Immature natural killer cell (primary cell): ENCODE data around the gene OBSCN. TPM values are rescaled to one million over a fixed set of nuclear protein-coding genes. Genes with fewer than 3 reads are reported as not detected.

ENCODE experiments used
- DNase-seq, 3 donors: peaks; one replicate each; pipeline ENCODE4 v3.0.0; 2022; ENCODE audit warnings: mixed read lengths in 1 of 3
- H3K27ac Mint-ChIP-seq, 6 donors: one replicate each; pipeline ENCODE4 v1.8.0; 2020; ENCODE audit warnings: mixed read lengths in 6 of 6, mild to moderate bottlenecking in 5 of 6, inconsistent platforms in 4 of 6, moderate library complexity in 3 of 6
- H3K27me3 Mint-ChIP-seq, 3 donors: one replicate each; pipeline ENCODE4 v1.8.0; 2020 to 2021; ENCODE audit warnings: low read depth in 3 of 3, mild to moderate bottlenecking in 3 of 3, mixed read lengths in 3 of 3, moderate library complexity in 3 of 3, inconsistent platforms in 1 of 3
- H3K36me3 Mint-ChIP-seq, 3 donors: one replicate each; pipeline ENCODE4 v1.8.0; 2020; ENCODE audit warnings: mixed read lengths in 3 of 3, inconsistent platforms in 2 of 3, mild to moderate bottlenecking in 2 of 3
- H3K4me1 Mint-ChIP-seq, 2 donors: one replicate each; pipeline ENCODE4 v1.8.0; 2020; ENCODE audit warnings: inconsistent platforms in 2 of 2, mild to moderate bottlenecking in 2 of 2, mixed read lengths in 2 of 2, moderate library complexity in 1 of 2
- H3K4me3 Mint-ChIP-seq, 5 donors: one replicate each; pipeline ENCODE4 v1.8.0; 2020; ENCODE audit warnings: mild to moderate bottlenecking in 5 of 5, mixed read lengths in 5 of 5, inconsistent platforms in 3 of 5, moderate library complexity in 3 of 5
- H3K9me3 Mint-ChIP-seq, 6 donors: one replicate each; pipeline ENCODE4 v1.8.0; 2020; ENCODE audit warnings: mild to moderate bottlenecking in 6 of 6, mixed read lengths in 6 of 6, inconsistent platforms in 4 of 6, moderate library complexity in 3 of 6
- polyA plus RNA-seq, 3 donors: library from polyadenylated mRNA; unstranded; fragments of 300-500 nt; fragmentation: Illumina TruSeq; gene quantifications; one replicate each; pipeline ENCODE4 v1.2.3, GENCODE V29; 2021

The OBSCN gene
- polyA plus RNA-seq, 3 donors from 2014 or later: 0.19 to 1.9 TPM; not detected in 1

DNA sequence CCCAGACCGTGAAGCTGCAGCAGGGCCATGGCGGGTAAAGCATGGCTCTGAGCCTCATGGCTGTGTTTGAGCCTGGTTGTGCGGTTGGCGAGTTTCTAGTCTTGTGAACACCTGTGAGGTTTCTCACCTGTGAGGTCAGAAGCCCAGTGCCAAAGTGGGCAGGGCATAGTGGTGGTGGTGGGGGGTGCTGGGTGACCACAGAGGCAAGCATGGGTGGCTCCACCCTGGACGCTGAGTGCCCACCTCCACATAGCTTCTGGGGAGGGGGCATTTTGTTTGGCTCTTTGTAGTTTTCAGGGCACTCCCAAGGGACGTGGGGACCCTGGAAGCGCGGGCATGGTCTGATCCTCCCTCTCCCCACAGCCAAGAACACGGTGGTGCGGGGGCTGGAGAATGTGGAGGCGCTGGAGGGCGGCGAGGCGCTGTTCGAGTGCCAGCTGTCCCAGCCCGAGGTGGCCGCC, 107.7 kb downstream of the OBSCN start:
- Mint-ChIP-seq H3K27me3 (no peaks in the 10 kb centered on the region), H3K36me3 (peaks cover 0 to 3% (median 0%) of the 10 kb centered on the region in 3 donors), H3K9me3 (peaks cover 0 to 7% (median 4%) of the 10 kb centered on the region in 6 donors), H3K4me1 (no peaks in the 10 kb centered on the region), H3K27ac (no peak overlapping the region), H3K4me3 (no peak overlapping the region)
- DNase-seq: no peak

DNA sequence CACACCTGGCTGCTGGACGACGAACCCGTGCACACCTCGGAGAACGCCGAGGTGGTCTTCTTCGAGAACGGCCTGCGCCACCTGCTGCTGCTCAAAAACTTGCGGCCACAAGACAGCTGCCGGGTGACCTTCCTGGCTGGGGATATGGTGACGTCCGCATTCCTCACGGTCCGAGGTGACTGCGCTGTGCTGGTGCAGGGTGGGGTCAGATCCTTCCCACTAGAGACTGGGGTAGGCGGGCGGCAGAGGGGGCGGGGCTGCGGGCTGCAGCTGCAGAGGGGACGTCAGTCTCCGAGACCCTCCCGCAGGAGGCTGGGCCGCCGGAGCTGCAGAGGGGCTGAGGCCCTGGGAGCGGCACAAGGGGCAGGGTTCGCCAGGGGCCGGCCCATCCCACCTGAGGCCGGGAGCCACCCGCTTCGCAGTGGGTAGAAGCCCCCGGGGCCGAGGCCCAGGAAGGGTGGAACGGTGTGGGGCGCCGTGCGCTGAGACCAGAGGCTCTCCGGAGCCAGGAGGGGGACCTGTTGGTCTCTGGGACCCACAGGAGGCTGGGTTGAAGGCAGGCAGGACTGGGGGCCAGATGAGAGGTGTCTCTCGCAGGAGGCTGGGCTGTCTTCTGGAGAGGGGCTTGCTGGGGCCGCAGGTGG, 108.2 kb downstream of the OBSCN start:
- Mint-ChIP-seq H3K36me3 (peaks cover 0 to 3% (median 0%) of the 10 kb centered on the region in 3 donors), H3K9me3 (peaks cover 0 to 7% (median 4%) of the 10 kb centered on the region in 6 donors), H3K4me3 (no peak overlapping the region), H3K27me3 (no peaks in the 10 kb centered on the region), H3K27ac (no peak overlapping the region), H3K4me1 (no peaks in the 10 kb centered on the region)
- DNase-seq: no peak

- no peak for DNase-seq
- H3K27ac Mint-ChIP-seq: no peak overlapping the region
Observed at GRCh38 chr1:228316589-228317387, 108.9 kb downstream of the OBSCN start.

GRCh38 chr1:228317411-228317828, 109.6 kb downstream of the OBSCN start:
- Mint-ChIP-seq H3K36me3 (peaks cover 0 to 3% (median 0%) of the 10 kb centered on the region in 3 donors), H3K27ac (no peak overlapping the region), H3K4me1 (no peaks in the 10 kb centered on the region), H3K4me3 (no peak overlapping the region), H3K9me3 (peaks cover 0 to 7% (median 4%) of the 10 kb centered on the region in 6 donors), H3K27me3 (no peaks in the 10 kb centered on the region)
- no peak for DNase-seq

More at GRCh38 chr1:228316589-228317387, 108.9 kb downstream of the OBSCN start:
- no peak overlapping the region for H3K4me3 Mint-ChIP-seq
- peaks cover 0 to 7% (median 4%) of the 10 kb centered on the region in 6 donors for H3K9me3 Mint-ChIP-seq
- H3K36me3 Mint-ChIP-seq: peaks cover 0 to 3% (median 0%) of the 10 kb centered on the region in 3 donors
- no peaks in the 10 kb centered on the region for H3K4me1 Mint-ChIP-seq
- H3K27me3 Mint-ChIP-seq: no peaks in the 10 kb centered on the region

DNA sequence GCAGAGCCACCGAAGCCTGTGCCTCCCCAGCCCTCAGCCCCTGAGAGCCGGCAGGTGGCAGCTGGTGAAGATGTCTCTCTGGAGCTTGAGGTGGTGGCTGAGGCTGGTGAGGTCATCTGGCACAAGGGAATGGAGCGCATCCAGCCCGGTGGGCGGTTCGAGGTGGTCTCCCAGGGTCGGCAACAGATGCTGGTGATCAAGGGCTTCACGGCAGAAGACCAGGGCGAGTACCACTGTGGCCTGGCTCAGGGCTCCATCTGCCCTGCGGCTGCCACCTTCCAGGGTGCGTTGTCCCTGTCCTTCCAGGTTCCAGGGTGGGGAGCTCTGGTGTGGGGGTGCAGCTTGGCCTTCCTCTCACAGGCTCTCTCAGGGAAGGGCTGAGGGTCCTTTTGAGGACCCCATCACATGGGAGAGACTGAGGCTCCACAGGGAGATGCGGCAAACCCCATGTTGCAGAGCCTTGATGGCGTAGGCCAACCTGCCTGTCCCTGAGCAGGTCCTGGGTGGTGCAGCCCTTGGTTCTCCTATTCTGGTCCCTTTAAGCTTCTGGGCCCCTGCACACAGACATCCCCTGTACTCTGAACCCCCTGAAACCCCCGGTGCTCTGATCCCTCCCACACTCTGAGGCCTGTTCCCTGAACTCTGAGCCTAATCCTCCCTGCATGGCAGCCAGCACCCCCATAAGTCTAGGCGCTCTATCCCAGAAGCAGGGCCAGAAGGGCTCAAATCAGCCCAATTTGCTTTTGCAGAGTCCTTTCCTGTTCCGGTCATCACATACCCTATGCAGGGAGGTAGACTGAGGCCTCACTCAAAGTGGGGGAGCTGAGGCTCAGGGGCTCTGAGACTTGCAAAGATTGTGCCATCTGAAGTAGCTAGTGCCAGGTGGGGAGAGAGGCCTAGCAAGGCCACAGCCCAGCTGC, 110.3 kb downstream of the OBSCN start:
- Mint-ChIP-seq H3K4me1 (no peaks in the 10 kb centered on the region), H3K27ac (no peak overlapping the region), H3K4me3 (no peak overlapping the region), H3K9me3 (peaks cover 0 to under 1% (median 0%) of the 10 kb centered on the region in 6 donors), H3K27me3 (no peaks in the 10 kb centered on the region), H3K36me3 (peaks cover 0 to 3% (median 0%) of the 10 kb centered on the region in 3 donors)
- DNase-seq: no peak

DNA sequence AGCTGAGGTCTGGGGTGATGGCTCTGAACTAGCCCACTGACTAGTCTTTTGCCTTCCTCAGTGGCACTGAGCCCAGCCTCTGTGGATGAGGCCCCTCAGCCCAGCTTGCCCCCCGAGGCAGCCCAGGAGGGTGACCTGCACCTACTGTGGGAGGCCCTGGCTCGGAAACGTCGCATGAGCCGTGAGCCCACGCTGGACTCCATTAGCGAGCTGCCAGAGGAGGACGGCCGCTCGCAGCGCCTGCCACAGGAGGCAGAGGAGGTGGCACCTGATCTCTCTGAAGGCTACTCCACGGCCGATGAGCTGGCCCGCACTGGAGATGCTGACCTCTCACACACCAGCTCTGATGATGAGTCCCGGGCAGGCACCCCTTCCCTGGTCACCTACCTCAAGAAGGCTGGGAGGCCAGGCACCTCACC, 111.0 kb downstream of the OBSCN start:
- no peak for DNase-seq
- Mint-ChIP-seq H3K27ac (no peak overlapping the region), H3K4me1 (no peaks in the 10 kb centered on the region), H3K36me3 (peaks cover 0 to 3% (median 0%) of the 10 kb centered on the region in 3 donors), H3K4me3 (no peak overlapping the region), H3K9me3 (no peaks in the 10 kb centered on the region), H3K27me3 (no peaks in the 10 kb centered on the region)

DNA sequence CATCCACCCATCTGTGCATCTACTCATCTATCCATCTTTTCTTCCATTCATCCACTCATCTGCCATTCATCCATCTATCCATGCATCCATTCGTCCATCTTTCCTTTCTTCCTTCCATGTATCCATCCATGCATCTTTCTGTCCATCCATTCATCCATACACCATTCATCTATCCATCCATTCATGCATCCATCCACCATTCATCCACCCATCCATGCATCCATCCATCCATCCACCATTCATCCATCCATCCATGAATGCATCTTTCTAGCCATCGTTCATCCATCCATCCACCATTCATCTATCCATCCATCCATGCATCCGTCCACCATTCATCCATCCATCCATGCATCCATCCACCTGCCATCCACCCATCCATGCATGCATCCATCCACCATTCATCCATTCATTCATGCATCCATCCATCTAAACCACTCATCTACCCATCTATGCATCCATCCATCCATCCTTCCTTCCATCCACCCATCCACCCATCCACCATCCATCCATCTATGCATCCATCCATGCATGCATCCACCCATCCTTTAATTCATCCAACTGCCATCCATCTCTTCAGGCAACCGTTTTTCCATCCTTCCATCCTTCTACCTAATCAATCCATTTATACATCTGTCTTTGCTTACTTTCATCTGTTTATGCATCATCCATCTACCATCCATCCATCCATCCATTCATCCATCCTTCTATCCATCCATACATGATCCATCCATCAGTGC, 111.7 kb downstream of the OBSCN start:
- Mint-ChIP-seq H3K36me3 (peaks cover 0 to 7% (median 0%) of the 10 kb centered on the region in 3 donors), H3K4me3 (no peak overlapping the region), H3K9me3 (no peaks in the 10 kb centered on the region), H3K27ac (no peak overlapping the region), H3K4me1 (no peaks in the 10 kb centered on the region), H3K27me3 (no peaks in the 10 kb centered on the region)
- no peak for DNase-seq

DNA sequence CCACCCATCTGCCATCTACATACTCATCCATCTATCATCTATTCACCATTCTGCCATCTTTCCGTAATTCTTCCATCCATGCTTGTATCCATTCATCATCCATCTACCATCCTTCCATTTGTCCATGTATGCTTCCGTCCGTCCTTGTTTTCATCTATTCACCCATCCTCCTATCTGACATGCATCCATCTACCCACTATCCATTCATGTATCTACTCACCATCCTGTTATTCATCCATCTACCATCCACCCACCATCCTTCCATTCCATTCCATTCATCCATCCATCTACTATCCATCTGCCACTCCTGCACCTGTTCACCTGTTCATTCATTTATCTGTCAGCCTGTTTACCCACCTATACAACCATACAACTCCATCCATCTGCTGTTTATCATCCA, 112.5 kb downstream of the OBSCN start:
- Mint-ChIP-seq H3K27me3 (no peaks in the 10 kb centered on the region), H3K36me3 (peaks cover 0 to 10% (median 2%) of the 10 kb centered on the region in 3 donors), H3K27ac (no peak overlapping the region), H3K9me3 (no peaks in the 10 kb centered on the region), H3K4me3 (no peak overlapping the region), H3K4me1 (no peaks in the 10 kb centered on the region)
- no peak for DNase-seq

DNA sequence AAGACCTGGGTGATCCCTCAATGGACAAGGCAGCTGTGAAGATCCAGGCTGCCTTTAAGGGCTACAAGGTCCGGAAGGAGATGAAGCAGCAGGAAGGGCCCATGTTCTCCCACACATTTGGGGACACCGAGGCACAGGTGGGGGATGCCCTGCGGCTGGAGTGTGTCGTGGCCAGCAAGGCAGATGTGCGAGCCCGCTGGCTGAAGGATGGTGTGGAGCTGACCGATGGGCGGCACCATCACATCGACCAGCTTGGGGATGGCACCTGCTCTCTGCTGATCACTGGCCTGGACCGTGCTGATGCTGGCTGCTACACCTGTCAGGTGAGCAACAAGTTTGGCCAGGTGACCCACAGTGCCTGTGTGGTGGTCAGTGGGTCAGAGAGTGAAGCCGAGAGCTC, 113.6 kb downstream of the OBSCN start:
- Mint-ChIP-seq H3K4me1 (no peaks in the 10 kb centered on the region), H3K4me3 (no peak overlapping the region), H3K27me3 (no peaks in the 10 kb centered on the region), H3K27ac (no peak overlapping the region), H3K9me3 (no peaks in the 10 kb centered on the region), H3K36me3 (peaks cover 0 to 10% (median 4%) of the 10 kb centered on the region in 3 donors)
- DNase-seq: no peak

DNA sequence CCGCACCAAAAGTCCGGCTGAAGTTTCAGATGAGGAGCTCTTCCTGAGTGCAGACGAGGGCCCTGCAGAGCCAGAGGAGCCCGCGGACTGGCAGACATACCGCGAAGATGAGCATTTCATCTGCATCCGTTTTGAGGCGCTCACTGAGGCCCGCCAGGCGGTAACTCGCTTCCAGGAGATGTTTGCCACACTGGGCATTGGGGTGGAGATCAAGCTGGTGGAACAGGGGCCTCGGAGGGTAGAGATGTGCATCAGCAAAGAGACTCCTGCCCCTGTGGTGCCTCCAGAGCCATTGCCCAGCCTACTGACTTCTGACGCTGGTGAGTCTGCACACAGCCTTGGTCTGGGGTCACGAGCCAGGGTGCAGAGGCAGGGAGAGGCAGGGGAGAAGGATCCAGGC, 114.1 kb downstream of the OBSCN start:
- no peaks in the 10 kb centered on the region for H3K27me3 Mint-ChIP-seq
- DNase-seq: no peak
- peaks cover 0 to 10% (median 4%) of the 10 kb centered on the region in 3 donors for H3K36me3 Mint-ChIP-seq
- H3K9me3 Mint-ChIP-seq: no peaks in the 10 kb centered on the region
- H3K4me3 Mint-ChIP-seq: no peak overlapping the region
- no peaks in the 10 kb centered on the region for H3K4me1 Mint-ChIP-seq
- H3K27ac Mint-ChIP-seq: no peak overlapping the region

GRCh38 chr1:228323401-228323800, 115.6 kb downstream of the OBSCN start:
- Mint-ChIP-seq H3K4me1 (no peaks in the 10 kb centered on the region), H3K4me3 (no peak overlapping the region), H3K27ac (no peak overlapping the region), H3K27me3 (no peaks in the 10 kb centered on the region), H3K9me3 (no peaks in the 10 kb centered on the region), H3K36me3 (peaks cover 0 to 10% (median 4%) of the 10 kb centered on the region in 3 donors)
- no peak for DNase-seq

GRCh38 chr1:228325267-228325666, 117.4 kb downstream of the OBSCN start:
- Mint-ChIP-seq H3K4me3 (no peak overlapping the region), H3K27me3 (peaks cover 0 to 3% (median 0%) of the 10 kb centered on the region in 3 donors), H3K27ac (no peak overlapping the region), H3K4me1 (no peaks in the 10 kb centered on the region), H3K36me3 (peaks cover 0 to 10% (median 4%) of the 10 kb centered on the region in 3 donors), H3K9me3 (no peaks in the 10 kb centered on the region)
- DNase-seq: no peak

DNA sequence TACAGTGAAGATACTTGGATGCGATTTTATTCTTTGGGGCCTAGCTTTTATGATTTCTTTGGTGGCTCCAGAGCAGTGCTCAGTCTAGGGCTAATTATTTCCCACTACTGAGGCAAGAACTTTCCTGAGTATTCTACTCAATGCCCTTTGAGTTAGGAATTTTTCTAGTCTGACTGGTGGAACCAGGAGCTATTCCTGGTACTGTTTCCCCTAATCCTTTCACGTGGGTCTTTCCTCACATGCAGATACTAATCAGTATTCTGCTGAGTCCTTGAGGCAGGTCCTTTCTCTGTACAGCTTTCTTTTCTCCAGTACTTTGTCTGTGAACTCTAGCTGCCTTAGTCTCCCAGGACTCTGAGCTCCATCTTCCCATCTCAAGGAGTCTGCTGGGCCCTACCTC, 122.0 kb downstream of the OBSCN start:
- no peak overlapping the region for H3K4me3 Mint-ChIP-seq
- no peaks in the 10 kb centered on the region for H3K9me3 Mint-ChIP-seq
- H3K27ac Mint-ChIP-seq: no peak overlapping the region
- peaks cover 0 to 3% (median 2%) of the 10 kb centered on the region in 3 donors for H3K27me3 Mint-ChIP-seq
- no peaks in the 10 kb centered on the region for H3K4me1 Mint-ChIP-seq
- no peak for DNase-seq
- peaks cover 0 to 4% (median 0%) of the 10 kb centered on the region in 3 donors for H3K36me3 Mint-ChIP-seq
